Naive thymus-derived CD4-positive, alpha-beta T cell (primary cell): Measurements from ENCODE around the gene EIF6. TPM values are rescaled to one million over a fixed set of nuclear protein-coding genes. Genes with fewer than 3 reads are reported as not detected.
"Not testable (repeated sequence)": the region's sequence is repeated elsewhere in the genome, so short reads cannot be mapped to it uniquely, and the experiment has no call there.

Experiments used
- ATAC-seq: fragments of 150-1000 bp; cut with Tn5 transposase; 2 replicates; pipeline ENCODE4 v1.10.0; 2021; ENCODE audit warnings: mild to moderate bottlenecking, moderate library complexity
- CTCF ChIA-PET: fragments of 350-600 bp; sonication (Branson Sonifier 250); formaldehyde crosslinking; loops from one replicate; lab custom pipeline; 2021; ENCODE audit warnings: antibody characterized with exemption; lab: Charles Lee
- POLR2A ChIA-PET: fragments of 350-600 bp; sonication (Branson Sonifier 250); formaldehyde crosslinking; loops from one replicate; lab custom pipeline; 2021; ENCODE audit warnings: antibody characterized with exemption, inconsistent platforms; lab: Charles Lee
- DNase-seq, 9 donors: peaks; one replicate each; pipeline versions ENCODE4 v3.0.0 to v3.0.0-alpha.2; 2020 to 2022; ENCODE audit warnings: mixed read lengths in 1 of 9
- H3K27ac ChIP-seq: one replicate; pipeline ENCODE4 v1.7.0; 2013; ENCODE audit warnings: mild to moderate bottlenecking, low read depth, low read length, moderate library complexity
- H3K27me3 ChIP-seq, 2 donors: one replicate each; pipeline ENCODE4 v1.7.0; 2013; ENCODE audit warnings: low read length in 2 of 2, mild to moderate bottlenecking in 2 of 2, moderate library complexity in 2 of 2; ENCODE audit not compliant: control insufficient read depth in 2 of 2, insufficient read depth in 2 of 2
- H3K36me3 ChIP-seq, 3 experiments: 1 replicate in 2 of 3; 2 replicates in 1 of 3; pipeline ENCODE4 v1.7.0; 2013; ENCODE audit warnings: low read length in 3 of 3, mild to moderate bottlenecking in 3 of 3, moderate library complexity in 1 of 3; ENCODE audit not compliant: insufficient read depth in 3 of 3, control insufficient read depth in 2 of 3
- H3K4me1 ChIP-seq, 2 donors: one replicate each; pipeline ENCODE4 v1.7.0; 2013; ENCODE audit warnings: low read length in 2 of 2, mild to moderate bottlenecking in 2 of 2, moderate library complexity in 1 of 2; ENCODE audit not compliant: control insufficient read depth in 2 of 2, insufficient read depth in 2 of 2
- H3K4me3 ChIP-seq: 2 replicates; pipeline ENCODE4 v1.7.0; 2013; ENCODE audit warnings: mild to moderate bottlenecking, low read length
- H3K9me3 ChIP-seq, 3 experiments: 1 replicate in 2 of 3; 2 replicates in 1 of 3; pipeline ENCODE4 v1.7.0; 2013; ENCODE audit warnings: low read length in 3 of 3; ENCODE audit not compliant: control insufficient read depth in 2 of 3
- H3K27ac Mint-ChIP-seq, 9 donors: one replicate each; pipeline ENCODE4 v1.8.0; 2020 to 2022; ENCODE audit warnings: mixed read lengths in 9 of 9, mild to moderate bottlenecking in 8 of 9, moderate library complexity in 5 of 9, inconsistent platforms in 2 of 9
- H3K27me3 Mint-ChIP-seq, 5 donors: one replicate each; pipeline ENCODE4 v1.8.0; 2021 to 2022; ENCODE audit warnings: mixed read lengths in 5 of 5, mild to moderate bottlenecking in 1 of 5
- H3K36me3 Mint-ChIP-seq, 5 donors: one replicate each; pipeline ENCODE4 v1.8.0; 2020 to 2022; ENCODE audit warnings: mixed read lengths in 5 of 5, mild to moderate bottlenecking in 3 of 5, inconsistent platforms in 1 of 5
- H3K4me1 Mint-ChIP-seq, 7 donors: one replicate each; pipeline ENCODE4 v1.8.0; 2020 to 2022; ENCODE audit warnings: mixed read lengths in 7 of 7, mild to moderate bottlenecking in 3 of 7, inconsistent platforms in 1 of 7
- H3K4me3 Mint-ChIP-seq, 10 donors: one replicate each; pipeline ENCODE4 v1.8.0; 2020 to 2022; ENCODE audit warnings: mild to moderate bottlenecking in 10 of 10, mixed read lengths in 10 of 10, moderate library complexity in 6 of 10, inconsistent platforms in 2 of 10
- H3K9me3 Mint-ChIP-seq, 11 donors: one replicate each; pipeline ENCODE4 v1.8.0; 2020 to 2022; ENCODE audit warnings: mixed read lengths in 11 of 11, mild to moderate bottlenecking in 4 of 11, inconsistent platforms in 1 of 11, moderate library complexity in 1 of 11
- intact Hi-C, 2 donors: fragments of 100-400 bp; cut with micrococcal nuclease; formaldehyde crosslinking; loops; one replicate each; pipeline ENCODE4 v1.15.1; 2023
- polyA plus RNA-seq, 2 donors: library from polyadenylated mRNA; unstranded; fragments of 300-500 nt; fragmentation: Illumina TruSeq; gene quantifications; one replicate each; pipeline ENCODE4 v1.2.3, GENCODE V29; 2021
- total RNA-seq, 6 experiments: library from RNA in 5 of 6; stranded (reverse) in 5 of 6; gene quantifications; 1 replicate in 5 of 6; 2 replicates in 1 of 6; pipeline ENCODE4 v1.2.3 and lab custom pipeline; 2021 to 2026

The EIF6 gene
- total and polyA plus RNA-seq, 7 experiments from 2014 or later: 35.4 to 150 (median 55.2) TPM

- Mint-ChIP-seq H3K4me3 (no peak overlapping the region), H3K27me3 (no peaks in the 10 kb centered on the region), H3K4me1 (peaks cover 6 to 42% (median 13%) of the 10 kb centered on the region in 7 donors), H3K36me3 (peaks cover 0 to 9% (median 8%) of the 10 kb centered on the region in 5 donors), H3K9me3 (no peaks in the 10 kb centered on the region), H3K27ac (peak overlapping the region in 2 of 9 donors; percentile 40 to 58)
- H3K9me3 ChIP-seq: no peaks in the 10 kb centered on the region
- POLR2A ChIA-PET: no interaction called here
- ATAC-seq (no peak), DNase-seq (no peak)
- intact Hi-C loops: no loop called here
- H3K4me3 ChIP-seq: no peak overlapping the region
- no peaks in the 10 kb centered on the region for H3K27me3 ChIP-seq
- H3K27ac ChIP-seq: no peak overlapping the region
- peaks cover 0 to 5% of the 10 kb centered on the region in 2 donors for H3K4me1 ChIP-seq
- CTCF ChIA-PET: interaction anchor here (0.8 to 1.8 kb wide), 2 partner anchors 16 to 40 kb away, joined by 4 to 7 read pairs; no protein-coding TSS in a partner anchor
- peaks cover 0 to 2% (median 0%) of the 10 kb centered on the region in 3 experiments for H3K36me3 ChIP-seq
Measured at GRCh38 chr20:35319192-35319870, 34.8 kb upstream of the EIF6 start.

- POLR2A ChIA-PET: interaction anchor here (0.6 kb wide), 1 partner anchor 1953 kb away, joined by 3 read pairs; no protein-coding TSS in a partner anchor
- H3K4me3 Mint-ChIP-seq: no peak overlapping the region
- peak overlapping the region in 1 of 9 donors; percentile 58 for H3K27ac Mint-ChIP-seq
- intact Hi-C loops: no loop called here
- no peaks in the 10 kb centered on the region for H3K9me3 Mint-ChIP-seq
- Histone ChIP-seq H3K36me3 (peaks cover 0 to 5% (median 0%) of the 10 kb centered on the region in 3 experiments), H3K27ac (no peak overlapping the region), H3K27me3 (no peaks in the 10 kb centered on the region), H3K4me1 (peaks cover 0 to 5% of the 10 kb centered on the region in 2 donors), H3K9me3 (no peaks in the 10 kb centered on the region), H3K4me3 (no peak overlapping the region)
- DNase-seq (no peak), ATAC-seq (no peak)
- H3K27me3 Mint-ChIP-seq: no peaks in the 10 kb centered on the region
- peaks cover 6 to 46% (median 13%) of the 10 kb centered on the region in 7 donors for H3K4me1 Mint-ChIP-seq
- CTCF ChIA-PET: interaction anchor here (1.8 kb wide), 1 partner anchor 15 kb away, joined by 7 read pairs; no protein-coding TSS in a partner anchor
- peaks cover 0 to 13% (median 8%) of the 10 kb centered on the region in 5 donors for H3K36me3 Mint-ChIP-seq
Measured at GRCh38 chr20:35318502-35319157, 34.1 kb upstream of the EIF6 start.

DNA sequence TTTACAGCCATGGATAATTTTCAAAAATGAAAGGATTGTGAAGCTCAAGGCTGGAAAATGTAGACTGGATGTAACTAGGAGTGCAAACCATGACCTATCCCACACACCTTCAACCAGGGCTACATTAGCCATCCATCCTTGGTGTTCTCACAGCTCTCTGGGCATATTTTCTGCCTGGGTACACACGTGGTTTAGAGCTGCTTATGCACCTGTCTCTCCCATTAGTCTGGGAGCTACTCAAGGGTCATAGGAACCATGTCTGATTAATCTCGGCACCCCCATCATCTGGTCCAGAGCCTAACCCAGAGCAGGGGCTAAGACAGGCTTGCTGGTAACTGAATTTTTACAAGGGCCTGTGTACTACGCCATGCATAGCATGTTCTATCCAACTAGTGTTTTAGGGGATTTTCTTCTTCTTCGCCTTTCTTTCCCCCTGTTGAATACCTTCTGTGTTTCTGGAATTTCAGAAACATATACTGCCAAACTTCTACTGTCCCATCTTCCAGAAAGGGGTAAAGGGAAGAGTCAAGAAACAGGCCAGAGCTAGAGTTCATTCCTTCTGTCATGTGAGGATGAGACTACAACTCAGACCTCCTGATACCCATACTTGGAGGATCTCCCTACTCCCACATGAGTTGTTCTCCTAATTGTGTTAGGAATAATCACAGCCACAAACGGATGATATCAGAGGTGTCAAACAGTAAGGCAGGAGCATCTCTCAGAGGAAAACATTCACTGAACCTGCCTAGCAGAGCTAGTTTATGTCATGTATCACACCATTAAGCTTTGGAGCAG is 33.0 kb upstream of the EIF6 start:
- H3K27ac Mint-ChIP-seq: peak overlapping the region in 5 of 9 donors; percentile 7 to 82 (median 34)
- Histone ChIP-seq H3K4me1 (peaks cover 0 to 5% of the 10 kb centered on the region in 2 donors), H3K9me3 (no peaks in the 10 kb centered on the region), H3K4me3 (no peak overlapping the region), H3K27ac (no peak overlapping the region), H3K36me3 (peaks cover 0 to 5% (median 0%) of the 10 kb centered on the region in 3 experiments), H3K27me3 (no peaks in the 10 kb centered on the region)
- H3K36me3 Mint-ChIP-seq: peaks cover 0 to 15% (median 8%) of the 10 kb centered on the region in 5 donors
- no peaks in the 10 kb centered on the region for H3K9me3 Mint-ChIP-seq
- ChIA-PET POLR2A (no interaction called here), CTCF (interaction anchor here (0.8 to 1.8 kb wide), 2 partner anchors 10 to 14 kb away, joined by 3 to 7 read pairs; no protein-coding TSS in a partner anchor)
- H3K27me3 Mint-ChIP-seq: no peaks in the 10 kb centered on the region
- peaks cover 8 to 46% (median 13%) of the 10 kb centered on the region in 7 donors for H3K4me1 Mint-ChIP-seq
- intact Hi-C loops: no loop called here
- no peak for ATAC-seq
- DNase-seq: no peak
- H3K4me3 Mint-ChIP-seq: peak overlapping the region in 1 of 10 donors; percentile 12

DNA sequence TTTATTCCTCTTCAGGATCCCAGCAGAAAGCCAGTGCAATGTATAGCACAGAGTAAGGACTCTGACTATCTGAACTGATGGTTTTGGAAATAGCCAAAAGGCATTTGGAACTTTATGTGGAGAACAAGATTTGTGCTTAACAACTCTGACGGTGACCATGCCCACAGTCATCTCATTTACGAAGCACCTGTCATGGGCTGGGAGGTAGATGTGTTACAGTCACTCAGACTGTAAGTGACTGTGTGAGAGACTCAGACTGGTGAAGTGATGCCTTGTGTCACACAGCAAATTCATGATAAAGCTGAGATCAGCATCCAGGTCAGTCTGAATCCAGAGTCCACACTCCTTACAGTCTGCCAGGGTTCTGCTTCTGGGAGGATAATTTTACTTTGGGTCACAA is 31.5 kb upstream of the EIF6 start:
- Mint-ChIP-seq H3K9me3 (no peaks in the 10 kb centered on the region), H3K4me3 (no peak overlapping the region), H3K27me3 (no peaks in the 10 kb centered on the region), H3K4me1 (peaks cover 9 to 60% (median 13%) of the 10 kb centered on the region in 7 donors), H3K27ac (peak overlapping the region in 2 of 9 donors; percentile 19 to 67), H3K36me3 (peaks cover 0 to 18% (median 15%) of the 10 kb centered on the region in 5 donors)
- POLR2A ChIA-PET: interaction anchor here (0.7 kb wide), 1 partner anchor 26 kb away, joined by 3 read pairs; no protein-coding TSS in a partner anchor
- CTCF ChIA-PET: no interaction called here
- intact Hi-C loops: no loop called here
- no peaks in the 10 kb centered on the region for H3K9me3 ChIP-seq
- H3K27me3 ChIP-seq: no peaks in the 10 kb centered on the region
- H3K27ac ChIP-seq: no peak overlapping the region
- H3K4me1 ChIP-seq: peaks cover 0 to 5% of the 10 kb centered on the region in 2 donors
- ATAC-seq (no peak), DNase-seq (no peak)
- no peak overlapping the region for H3K4me3 ChIP-seq
- peaks cover 0 to 5% (median 0%) of the 10 kb centered on the region in 3 experiments for H3K36me3 ChIP-seq

- H3K27ac ChIP-seq, H3K36me3 ChIP-seq, H3K27me3 Mint-ChIP-seq, DNase-seq, H3K4me3 ChIP-seq, H3K27me3 ChIP-seq, H3K9me3 Mint-ChIP-seq, intact Hi-C loops, H3K9me3 ChIP-seq, POLR2A ChIA-PET, H3K4me3 Mint-ChIP-seq, H3K4me1 ChIP-seq, ATAC-seq: not testable (repeated sequence)
- peak overlapping the region in 6 of 9 donors; percentile 25 to 79 (median 62) for H3K27ac Mint-ChIP-seq
- H3K4me1 Mint-ChIP-seq: peaks cover 7 to 64% (median 13%) of the 10 kb centered on the region in 7 donors
- H3K36me3 Mint-ChIP-seq: peaks cover 0 to 20% (median 15%) of the 10 kb centered on the region in 5 donors
- CTCF ChIA-PET: interaction anchor here (1.4 kb wide), 1 partner anchor 11 kb away, joined by 5 read pairs; no protein-coding TSS in a partner anchor
Measured at GRCh38 chr20:35315632-35316020, 31.1 kb upstream of the EIF6 start.
